HepG2 (cell line): ENCODE measurements around the gene TTBK1. TPM values are rescaled to one million over a fixed set of nuclear protein-coding genes. Genes with fewer than 3 reads are reported as not detected.

ENCODE experiments used
- ATAC-seq: fragments of 200-7000 bp; cut with Tn5 transposase; 3 replicates; pipeline ENCODE4 v1.9.1; 2020; ENCODE audit warnings: mild to moderate bottlenecking, moderate library complexity
- BruUV-seq: library from RNA; stranded (reverse); fragments of 400-500 nt; replicated peaks from 2 replicates; lab custom pipeline; 2021; lab: Mats Ljungman, UMichigan
- CTCF ChIA-PET: fragments of 300-600 bp; formaldehyde crosslinking; extraction: SDS; loops from one replicate; lab custom pipeline; 2021; ENCODE audit warnings: low total read pairs, inconsistent platforms, low intra/inter-chr PET ratio; lab: Yijun Ruan, JAX
- POLR2A ChIA-PET: fragments of 350-600 bp; sonication (Branson Sonifier 250); formaldehyde crosslinking; loops from one replicate; lab custom pipeline; 2020; ENCODE audit warnings: antibody characterized with exemption, inconsistent platforms; lab: Yijun Ruan, JAX
- DNase-seq: peaks from one replicate; pipeline ENCODE4 v3.0.0-alpha.2; 2015; ENCODE audit warnings: low spot score
- FAIRE-seq: peaks from 3 replicates; lab custom pipeline; 2011; peaks lifted over from hg19 to GRCh38; lab: Jason Lieb, UNC
- H2AFZ ChIP-seq: one replicate; pipeline ENCODE4 v1.6.1; 2011; ENCODE audit warnings: low read length, inconsistent platforms
- H3K27ac ChIP-seq: fragments of 300-600 bp; 3 replicates; pipeline ENCODE4 v1.8.0; 2011; ENCODE audit warnings: mixed run types, mild to moderate bottlenecking, mixed read lengths, low read length, inconsistent platforms; ENCODE audit not compliant: insufficient read depth; ENCODE audit errors: extremely low read length
- H3K27me3 ChIP-seq, 2 experiments: fragments of 200-600 bp in 1 of 2; 2 replicates in 1 of 2; 3 replicates in 1 of 2; pipeline versions ENCODE4 v1.6.0 to v1.8.0; 2011; ENCODE audit warnings: low read length in 2 of 2, mild to moderate bottlenecking in 2 of 2, moderate library complexity in 2 of 2, inconsistent platforms in 1 of 2; ENCODE audit not compliant: insufficient read depth in 2 of 2, control insufficient read depth in 1 of 2
- H3K36me3 ChIP-seq, 2 experiments: fragments of 200-600 bp in 1 of 2; replicated peaks in 1 of 2; 2 replicates in 1 of 2; 3 replicates in 1 of 2; pipeline versions ENCODE4 v1.5.1 to v1.8.0; 2011; ENCODE audit warnings: low read length in 2 of 2, inconsistent platforms in 1 of 2; ENCODE audit not compliant: insufficient read depth in 2 of 2, control insufficient read depth in 1 of 2
- H3K4me1 ChIP-seq: 2 replicates; pipeline ENCODE4 v1.5.1; 2012; ENCODE audit warnings: low read length, inconsistent platforms; ENCODE audit not compliant: insufficient read depth
- H3K4me2 ChIP-seq: 2 replicates; pipeline ENCODE4 v1.6.0; 2011; ENCODE audit warnings: low read depth, low read length, inconsistent platforms
- H3K4me3 ChIP-seq, 3 experiments: fragments of 200-600 bp in 1 of 3; sonication (generic), shearing (Covaris generic) in 1 of 3; replicated peaks in 1 of 3; 2 replicates each; pipeline ENCODE4 v1.5.1; 2011 to 2016; ENCODE audit warnings: low read length in 3 of 3, inconsistent platforms in 2 of 3, low read depth in 2 of 3, mild to moderate bottlenecking in 2 of 3, control low read depth in 1 of 3, mixed read lengths in 1 of 3; ENCODE audit not compliant: insufficient read depth in 1 of 3
- H3K79me2 ChIP-seq: one replicate; pipeline ENCODE4 v1.6.1; 2011; ENCODE audit warnings: low read length, inconsistent platforms; ENCODE audit not compliant: insufficient read depth
- H3K9ac ChIP-seq: 2 replicates; pipeline ENCODE4 v1.6.0; 2011; ENCODE audit warnings: mild to moderate bottlenecking, low read depth, low read length, inconsistent platforms; ENCODE audit not compliant: insufficient read depth
- H3K9me3 ChIP-seq: 2 replicates; pipeline ENCODE4 v1.5.1; 2012; ENCODE audit warnings: mild to moderate bottlenecking, low read length
- H4K20me1 ChIP-seq: 2 replicates; pipeline ENCODE4 v1.6.0; 2011; ENCODE audit warnings: inconsistent platforms, mild to moderate bottlenecking, low read length, moderate library complexity; ENCODE audit not compliant: insufficient read depth
- BCLAF1 ChIP-seq: fragments of 450-650 bp; IDR thresholded peaks from 2 replicates; pipeline ENCODE4 v1.6.1; 2017; ENCODE audit warnings: mild to moderate bottlenecking
- DDIT3 ChIP-seq: sonication (generic); formaldehyde crosslinking; IDR thresholded peaks from 2 replicates; pipeline ENCODE4 v1.4.0; 2020; ENCODE audit warnings: mild to moderate bottlenecking, missing genetic modification reagents
- FIP1L1 ChIP-seq: fragments of 200-400 bp; formaldehyde crosslinking; IDR thresholded peaks from 2 replicates; pipeline ENCODE4 v1.6.1; 2018; ENCODE audit warnings: low read depth, mild to moderate bottlenecking, low read length, moderate library complexity, borderline replicate concordance; ENCODE audit not compliant: insufficient read depth
- FOXP1 ChIP-seq, 2 experiments: fragments of 450-650 bp in 1 of 2; IDR thresholded peaks; 2 replicates each; pipeline ENCODE4 v1.6.1; 2017 to 2018; ENCODE audit warnings: antibody characterized with exemption in 1 of 2
- HMGXB4 ChIP-seq, 2 experiments: sonication (generic) in 1 of 2; formaldehyde crosslinking in 1 of 2; IDR thresholded peaks; 2 replicates each; pipeline versions ENCODE4 v1.4.0 to v1.6.1; 2018 to 2020; ENCODE audit warnings: missing genetic modification reagents in 2 of 2, borderline replicate concordance in 1 of 2, low read depth in 1 of 2, mild to moderate bottlenecking in 1 of 2, missing biosample characterization in 1 of 2
- HNF1B ChIP-seq: sonication (generic); formaldehyde crosslinking; IDR thresholded peaks from 2 replicates; pipeline ENCODE4 v1.5.1; 2020; ENCODE audit warnings: mild to moderate bottlenecking, moderate library complexity, missing genetic modification reagents
- IRF2 ChIP-seq: IDR thresholded peaks from 2 replicates; pipeline ENCODE4 v1.6.1; 2018; ENCODE audit warnings: missing genetic modification reagents, missing compliant biosample characterization
- KDM4B ChIP-seq: sonication (generic); formaldehyde crosslinking; IDR thresholded peaks from 2 replicates; pipeline ENCODE4 v1.4.0; 2020; ENCODE audit warnings: missing genetic modification reagents
- KLF9 ChIP-seq: IDR thresholded peaks from 2 replicates; pipeline ENCODE4 v1.6.1; 2016; ENCODE audit warnings: low read depth
- TMF1 ChIP-seq: sonication (generic); formaldehyde crosslinking; IDR thresholded peaks from 2 replicates; pipeline ENCODE4 v1.8.1; 2022; ENCODE audit warnings: low read depth, missing genetic modification reagents
- ZBTB8A ChIP-seq: sonication (generic); formaldehyde crosslinking; IDR thresholded peaks from 2 replicates; pipeline ENCODE4 v1.4.0; 2020; ENCODE audit warnings: mild to moderate bottlenecking, low read depth, missing genetic modification reagents, borderline replicate concordance
- ZFP36L2 ChIP-seq: sonication (generic); formaldehyde crosslinking; IDR thresholded peaks from 2 replicates; pipeline ENCODE4 v1.4.0; 2020; ENCODE audit warnings: missing genetic modification reagents
- ZFP37 ChIP-seq: sonication (generic); formaldehyde crosslinking; IDR thresholded peaks from 2 replicates; pipeline ENCODE4 v1.4.0; 2020; ENCODE audit warnings: missing genetic modification reagents, borderline replicate concordance
- ZNF225 ChIP-seq: sonication (generic); formaldehyde crosslinking; IDR thresholded peaks from 2 replicates; pipeline ENCODE4 v1.4.0; 2020; ENCODE audit warnings: mild to moderate bottlenecking, missing genetic modification reagents
- ZNF232 ChIP-seq: sonication (generic); formaldehyde crosslinking; IDR thresholded peaks from 2 replicates; pipeline ENCODE4 v1.4.0; 2020; ENCODE audit warnings: missing genetic modification reagents, borderline replicate concordance
- ZNF326 ChIP-seq: sonication (generic); formaldehyde crosslinking; IDR thresholded peaks from 2 replicates; pipeline ENCODE4 v1.4.0; 2020; ENCODE audit warnings: missing genetic modification reagents, borderline replicate concordance
- ZNF510 ChIP-seq: sonication (generic); formaldehyde crosslinking; IDR thresholded peaks from 2 replicates; pipeline ENCODE4 v1.4.0; 2020; ENCODE audit warnings: low read depth, mild to moderate bottlenecking, missing genetic modification reagents
- ZSCAN20 ChIP-seq: sonication (generic); formaldehyde crosslinking; IDR thresholded peaks from 2 replicates; pipeline ENCODE4 v1.4.0; 2020; ENCODE audit warnings: missing genetic modification reagents, mild to moderate bottlenecking, borderline replicate concordance
- ZSCAN9 ChIP-seq: IDR thresholded peaks from 2 replicates; pipeline ENCODE4 v1.6.1; 2016; ENCODE audit warnings: borderline replicate concordance
- WGBS: methylation state at CpG from one replicate; pipeline ENCODE4 v1.1.6; 2017; ENCODE audit warnings: low lambda C conversion rate; 5-methylcytosine and 5-hydroxymethylcytosine counted together
- in situ Hi-C: cut with HindIII; loops from 2 replicates; pipeline ENCODE4 v1.10.0; 2017; ENCODE audit warnings: low pct_unique_long_range_greater_than_20kb; ENCODE audit not compliant: extremely low pct_ligation_motif_present
- intact Hi-C: fragments of 100-400 bp; cut with micrococcal nuclease; formaldehyde crosslinking; loops from one replicate; pipeline ENCODE4 v1.10.0; 2022; ENCODE audit not compliant: unreplicated experiment
- polyA plus RNA-seq, 8 experiments: library from polyadenylated mRNA; depleted of rRNA in 3 of 8; stranded (reverse) in 7 of 8; unstranded in 1 of 8; fragments of >200 nt; fragmentation: Illumina TruSeq in 4 of 8; extraction: Trizol in 4 of 8; gene quantifications; 2 replicates each; pipeline versions ENCODE4 v1.2.1 to v1.2.3, GENCODE V29; 2011 to 2016; ENCODE audit warnings: low read depth in 4 of 8, missing spikeins in 1 of 8, mixed read lengths in 1 of 8; ENCODE audit not compliant: insufficient read depth in 1 of 8
- total RNA-seq, 5 experiments: library from RNA; depleted of rRNA; stranded (reverse); fragments of >200 nt; fragmentation: Illumina TruSeq; extraction: Trizol; gene quantifications; 2 replicates each; pipeline ENCODE4 v1.2.3, GENCODE V29; 2016; ENCODE audit warnings: low read depth in 1 of 5

The TTBK1 gene
- total and polyA plus RNA-seq, 2 of the 13 experiments (the other 11 are each of a cell fraction or from before 2014, with no cell fraction given): 0.24 to 0.33 TPM

GRCh38 chr6:43291708-43292107 lies 48.4 kb downstream of the TTBK1 start:
- Histone ChIP-seq H3K79me2 (no peaks in the 10 kb centered on the region), H3K4me2 (peak overlapping the region; percentile 30; the same call in 1 of the 2 replicates), H3K27ac (peak overlapping the region; percentile 96), H4K20me1 (no peaks in the 10 kb centered on the region), H3K27me3 (no peaks in the 10 kb centered on the region), H3K9me3 (no peaks in the 10 kb centered on the region), H3K9ac (peak overlapping the region; percentile 74), H3K36me3 (no peaks in the 10 kb centered on the region), H3K4me3 (no peak overlapping the region; a peak in 1 of 6 replicates), H3K4me1 (peaks cover 96% of the 10 kb centered on the region), H2AFZ (no peak overlapping the region)
- no TSS peak for BruUV-seq
- ChIA-PET CTCF (no interaction called here), POLR2A (interaction anchor here (1.2 to 8.3 kb wide), 4 partner anchors 8 to 63 kb away, joined by 3 to 314 read pairs (median 8); partner anchors contain the start of gene DNPH1)
- in situ Hi-C loops: no loop called here
- WGBS: 83% methylated on average over 2 of the region's 2 CpGs
- intact Hi-C loops: loop anchor here (2.0 kb wide), 3 partner anchors 21 to 37 kb away; no protein-coding TSS in a partner anchor
- DNase-seq: no peak
- peak; percentile 32 for FAIRE-seq
- no peak for ATAC-seq
- TF ChIP-seq HNF1B (CRISPR knock-in tag) (no peak), FOXP1 (IDR thresholded peaks at IDR 0.05) (no peak), FOXP1 (CRISPR knock-in tag; IDR thresholded peaks at IDR 0.05) (peak; percentile 34; the same call in 1 of the 2 replicates), ZNF510 (CRISPR knock-in tag) (0 out of 2 replicates have a peak, but pooled peaks have one; percentile 28), ZNF225 (CRISPR knock-in tag) (no peak), IRF2 (CRISPR knock-in tag) (no peak), ZFP36L2 (CRISPR knock-in tag) (no peak), BCLAF1 (no peak), ZFP37 (CRISPR knock-in tag) (no peak), DDIT3 (no peak), ZNF232 (CRISPR knock-in tag) (no peak), ZBTB8A (no peak), HMGXB4 (CRISPR knock-in tag; IDR thresholded peaks at IDR 0.05; ENCODE audit: borderline replicate concordance in 1 of 2, low read depth in 1 of 2) (no peak), ZSCAN9 (CRISPR knock-in tag) (no peak), KLF9 (CRISPR knock-in tag) (no peak), TMF1 (CRISPR knock-in tag) (no peak), KDM4B (CRISPR knock-in tag) (no peak), FIP1L1 (no peak), ZSCAN20 (no peak), ZNF326 (CRISPR knock-in tag) (no peak)
